TTC549 (cell line): ENCODE data around the gene AVPR2.

Experiments used
- FAIRE-seq: peaks from 2 replicates; lab custom pipeline; 2012; peaks lifted over from hg19 to GRCh38; lab: Jason Lieb, UNC

Gene AVPR2

GRCh38 chrX:153871451-153871850, 33.0 kb upstream of the AVPR2 start:
- FAIRE-seq, result no peak

- no peak for FAIRE-seq
Measured at GRCh38 chrX:153871946-153872878, 32.3 kb upstream of the AVPR2 start.

- FAIRE-seq, result no peak
Measured at GRCh38 chrX:153873282-153874084, 31.0 kb upstream of the AVPR2 start.

GRCh38 chrX:153874085-153874365, 30.4 kb upstream of the AVPR2 start:
- no peak for FAIRE-seq

GRCh38 chrX:153874366-153875125, 29.9 kb upstream of the AVPR2 start:
- FAIRE-seq, result no peak

- no peak for FAIRE-seq
Measured at GRCh38 chrX:153875391-153876111, 28.9 kb upstream of the AVPR2 start.

GRCh38 chrX:153876112-153876491, 28.4 kb upstream of the AVPR2 start:
- no peak for FAIRE-seq

- FAIRE-seq, result no peak
Measured at GRCh38 chrX:153877571-153878261, 26.8 kb upstream of the AVPR2 start.

- no peak for FAIRE-seq
Measured at GRCh38 chrX:153878345-153878744, 26.1 kb upstream of the AVPR2 start.

- no peak for FAIRE-seq
Measured at GRCh38 chrX:153878969-153879653, 25.4 kb upstream of the AVPR2 start.

GRCh38 chrX:153879741-153880439, 24.6 kb upstream of the AVPR2 start:
- no peak for FAIRE-seq

GRCh38 chrX:153880440-153880815, 24.0 kb upstream of the AVPR2 start:
- no peak for FAIRE-seq

- no peak for FAIRE-seq
Measured at GRCh38 chrX:153881281-153881680, 23.2 kb upstream of the AVPR2 start.

GRCh38 chrX:153882086-153882498, 22.4 kb upstream of the AVPR2 start:
- no peak for FAIRE-seq

- no peak for FAIRE-seq
Measured at GRCh38 chrX:153882557-153882956, 21.9 kb upstream of the AVPR2 start.

- no peak for FAIRE-seq
Measured at GRCh38 chrX:153883163-153883843, 21.2 kb upstream of the AVPR2 start.

- no peak for FAIRE-seq
Measured at GRCh38 chrX:153884136-153884535, 20.3 kb upstream of the AVPR2 start.

GRCh38 chrX:153884590-153884989, 19.9 kb upstream of the AVPR2 start:
- no peak for FAIRE-seq

GRCh38 chrX:153885208-153885787, 19.2 kb upstream of the AVPR2 start:
- no peak for FAIRE-seq
